CD4-positive, alpha-beta T cell treated with Interferon alpha-2 for 1 hour (primary cell): ENCODE measurements around the gene PTPRN2.
"Not testable (repeated sequence)": the region's sequence is repeated elsewhere in the genome, so short reads cannot be mapped to it uniquely, and the experiment has no call there.

Experiments
- DNase-seq, 2 donors: peaks; one replicate each; pipeline ENCODE4 v3.0.0-alpha.2; 2020 to 2022

Gene PTPRN2

DNA sequence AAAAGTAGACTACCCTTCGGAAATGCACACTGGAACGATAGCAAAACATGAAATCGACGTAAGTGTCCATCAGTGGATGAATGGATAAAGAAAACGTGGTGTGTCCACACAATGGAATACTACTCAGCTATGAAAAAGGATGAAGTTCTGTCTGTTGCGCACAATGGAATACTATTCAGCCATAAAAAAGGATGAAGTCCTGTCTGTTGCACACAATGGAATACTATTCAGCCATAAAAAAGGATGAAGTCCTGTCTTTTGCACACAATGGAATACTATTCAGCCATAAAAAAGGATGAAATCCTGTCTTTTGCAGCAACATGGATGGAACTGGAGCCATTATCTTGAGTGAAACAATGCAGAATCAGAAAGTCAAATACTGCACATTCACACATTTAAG, 591.8 kb downstream of the PTPRN2 start:
- no peak for DNase-seq

DNA sequence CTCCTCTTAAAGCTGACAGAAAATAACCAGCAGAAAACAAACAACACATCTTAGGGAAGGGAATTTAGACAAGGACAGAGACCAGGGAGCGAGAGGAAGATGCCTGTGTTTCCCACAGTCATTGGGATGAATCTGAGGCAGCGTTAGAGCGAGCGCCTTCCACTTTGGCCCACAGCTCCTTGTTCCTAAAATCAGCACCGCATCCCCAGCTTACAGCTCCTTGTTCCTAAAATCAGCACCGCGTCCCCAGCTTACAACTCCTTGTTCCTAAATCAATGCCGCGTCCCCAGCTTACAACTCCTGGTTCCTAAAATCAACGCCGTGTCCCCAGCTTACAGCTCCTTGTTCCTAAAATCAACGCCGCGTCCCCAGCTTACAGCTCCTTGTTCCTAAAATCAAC, 593.3 kb downstream of the PTPRN2 start:
- DNase-seq = no peak

DNA sequence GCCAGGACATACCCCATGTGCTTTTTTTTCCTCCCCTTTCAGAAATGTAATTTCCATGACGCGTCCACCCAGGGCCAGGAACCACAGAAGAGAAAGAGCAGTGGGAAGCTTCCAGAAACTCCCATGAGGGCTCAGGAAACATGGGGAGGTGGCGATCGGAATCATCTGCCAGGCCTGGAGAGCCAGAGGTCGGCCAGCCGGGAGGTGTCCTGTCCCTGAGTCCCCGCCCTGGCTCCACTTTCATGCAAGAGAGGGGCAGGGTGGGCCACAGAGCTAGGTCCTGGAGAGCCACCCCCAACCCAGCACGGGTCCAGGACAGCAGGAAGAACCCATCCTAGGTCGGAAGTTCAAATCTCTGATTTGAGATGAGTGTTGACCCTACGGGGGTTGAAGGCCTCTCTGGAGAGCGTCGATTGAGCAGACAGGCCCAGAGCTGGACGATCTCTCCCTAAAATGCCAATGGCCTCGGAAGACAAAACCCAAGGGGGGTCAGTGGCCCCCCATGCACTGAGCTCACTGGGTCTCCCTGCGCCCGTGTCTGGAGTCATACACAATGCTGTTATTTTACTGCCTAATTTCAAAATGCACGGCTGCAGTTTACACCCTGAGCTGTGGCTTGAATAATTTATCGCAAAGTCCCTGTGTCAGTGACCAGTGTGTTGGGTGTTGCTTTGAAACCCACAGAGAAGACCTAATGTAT, 594.1 kb downstream of the PTPRN2 start:
- DNase-seq = no peak

DNA sequence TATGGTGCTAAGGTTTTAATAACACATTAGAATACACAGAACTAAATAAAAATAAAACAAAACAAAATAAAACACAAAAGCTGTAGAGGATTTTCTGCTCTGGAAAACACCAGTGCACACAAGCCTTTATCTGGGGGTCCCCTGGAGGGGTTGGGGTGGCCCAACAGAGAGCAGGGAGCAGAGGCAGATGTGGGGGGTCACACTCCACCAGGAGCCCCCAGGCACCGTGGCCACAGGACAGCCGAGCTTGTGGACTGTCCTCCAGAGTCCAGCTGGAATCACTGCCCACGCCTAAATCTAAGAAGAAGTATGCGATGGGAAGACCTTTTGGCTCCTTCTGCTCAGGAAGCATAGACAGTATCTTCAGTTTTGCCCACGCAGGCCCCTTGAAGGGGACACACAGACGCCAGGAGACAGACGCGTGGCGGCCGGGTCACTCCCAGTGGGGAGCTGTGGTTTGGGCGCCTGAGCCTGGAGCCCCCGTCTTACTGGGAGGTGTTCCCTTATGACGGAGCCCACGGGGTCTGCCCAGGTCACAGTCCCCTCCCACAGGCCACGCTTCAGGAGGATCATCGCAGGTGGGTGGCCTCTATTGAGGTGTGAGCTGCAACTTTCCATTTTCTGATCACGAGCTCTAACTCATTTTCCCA, 595.0 kb downstream of the PTPRN2 start:
- DNase-seq = no peak

DNA sequence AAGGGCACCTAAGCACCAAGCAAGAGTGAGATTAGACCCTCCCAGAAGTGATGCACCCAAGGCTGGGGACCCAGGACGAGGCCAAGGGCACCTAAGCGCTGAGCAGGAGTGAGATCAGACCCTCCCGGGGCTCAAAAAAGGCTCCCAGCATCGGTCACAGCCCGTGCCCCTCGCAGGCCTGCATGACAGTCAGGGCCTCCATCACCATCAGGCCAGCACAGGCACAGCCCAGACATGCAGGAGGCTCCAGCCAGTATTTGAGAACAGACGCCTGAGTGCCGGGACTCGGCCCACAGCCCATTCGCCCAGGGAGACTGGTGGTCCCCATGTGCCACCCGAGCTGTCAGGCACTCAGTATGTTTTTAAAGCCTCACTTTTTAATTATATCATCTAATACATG, 595.9 kb downstream of the PTPRN2 start:
- DNase-seq = no peak

DNA sequence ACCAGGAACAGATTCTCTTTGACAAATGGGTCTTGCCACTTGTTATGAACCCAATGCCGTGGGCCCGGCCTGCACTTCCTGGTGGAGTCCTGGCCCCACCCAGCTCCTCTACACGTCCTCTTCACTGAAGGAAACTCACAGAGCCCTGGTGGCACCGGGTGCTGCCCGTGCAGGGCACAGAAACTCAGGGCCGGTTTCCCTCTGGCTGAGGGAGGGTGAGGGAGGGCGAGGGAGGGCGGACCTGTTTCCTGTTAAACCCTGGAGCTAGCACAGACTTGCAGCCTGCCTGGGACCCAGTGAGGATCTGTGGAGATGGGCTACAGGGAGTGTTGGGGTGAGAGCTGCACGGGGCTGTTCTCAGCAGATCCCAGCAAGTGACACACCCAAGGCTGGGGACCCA, 596.3 kb downstream of the PTPRN2 start:
- DNase-seq = no peak

DNA sequence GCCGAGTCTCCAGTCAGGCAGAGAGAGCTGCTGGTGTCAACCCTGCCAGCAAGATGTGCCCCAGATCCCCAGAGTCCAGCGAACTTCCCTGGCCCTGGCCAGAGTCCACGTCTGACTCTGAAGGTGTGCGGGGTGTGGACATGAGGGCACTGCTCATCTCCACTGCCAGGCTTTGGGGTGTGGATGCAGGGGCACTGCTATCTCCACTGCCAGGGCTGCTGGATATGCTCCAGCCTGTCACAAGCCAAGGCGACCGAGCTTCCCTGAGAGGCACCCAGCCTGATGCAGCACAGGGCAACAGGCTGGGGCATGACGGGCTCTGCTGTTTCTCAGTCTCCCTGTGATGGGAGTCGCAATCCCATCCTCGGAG, 596.8 kb downstream of the PTPRN2 start:
- DNase-seq = no peak

DNA sequence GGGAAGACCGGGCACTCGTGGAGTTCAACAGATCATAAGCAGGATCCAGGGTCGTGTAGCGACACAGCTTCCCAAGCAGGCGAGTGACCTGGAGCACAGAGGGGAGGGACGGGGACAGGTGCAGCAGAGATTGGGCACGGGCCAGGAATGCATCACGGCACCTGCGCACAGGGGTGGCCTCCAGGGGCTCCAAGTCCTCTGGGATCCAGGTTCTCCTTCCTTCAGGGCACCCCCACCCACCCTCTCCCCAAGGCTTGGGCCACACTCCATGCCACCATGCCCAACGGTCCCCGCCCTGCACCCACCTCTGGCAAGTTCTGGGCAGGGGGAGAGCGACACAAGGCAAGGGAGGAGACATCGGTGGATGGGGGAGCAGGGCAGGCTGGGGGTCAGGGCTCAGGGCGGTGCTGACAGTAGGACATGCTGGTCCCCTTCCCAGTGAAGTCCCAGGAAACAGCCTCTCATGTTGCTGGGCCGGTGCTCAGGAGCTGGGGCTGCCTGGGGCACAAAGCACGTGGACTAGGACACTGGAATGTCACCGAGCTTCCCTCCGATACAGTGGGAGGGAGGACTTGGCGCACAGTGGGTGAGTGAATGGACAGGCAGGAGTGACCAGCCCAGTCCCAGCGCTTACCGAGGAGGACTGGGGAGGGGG, 597.3 kb downstream of the PTPRN2 start:
- DNase-seq = no peak

DNA sequence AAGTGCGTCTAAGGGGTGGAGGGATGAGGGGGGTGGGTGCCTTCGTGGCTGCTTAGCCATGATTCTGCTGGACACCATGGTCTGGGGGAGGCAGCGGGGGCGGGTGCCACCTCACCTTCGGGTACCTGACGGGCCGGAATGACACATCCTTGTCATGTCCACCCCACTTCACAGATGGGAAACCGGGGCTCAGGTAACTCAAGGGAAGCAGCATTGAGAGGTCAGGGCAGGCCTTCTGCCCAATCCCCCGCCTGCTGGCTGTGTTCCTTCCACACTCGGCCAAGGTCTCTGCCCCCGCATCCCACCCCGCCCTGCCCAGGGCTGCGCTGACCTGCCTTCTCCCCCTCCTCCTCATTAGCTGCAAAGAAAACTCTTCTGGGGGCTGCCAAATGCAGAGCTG, 598.0 kb downstream of the PTPRN2 start:
- no peak for DNase-seq

DNA sequence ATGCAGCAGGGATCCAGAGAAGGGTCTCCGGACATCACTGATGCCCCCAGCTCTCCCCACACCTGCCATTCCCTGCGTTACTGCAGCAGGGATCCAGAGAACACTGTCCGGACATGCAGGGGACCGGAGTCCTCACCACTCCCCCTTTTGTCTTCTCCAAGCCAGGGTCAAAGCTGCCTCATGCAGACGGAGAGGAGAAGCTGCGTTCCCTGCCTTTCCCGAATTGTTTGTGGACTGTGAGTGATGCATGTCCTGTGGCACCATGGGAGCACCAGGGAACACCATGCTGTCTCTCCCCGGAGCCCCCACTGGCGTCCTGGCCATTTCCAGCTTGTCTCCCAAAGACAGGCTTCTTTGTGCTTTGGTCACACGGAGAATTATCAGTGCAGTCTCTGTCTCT, 599.7 kb downstream of the PTPRN2 start:
- DNase-seq = no peak

DNA sequence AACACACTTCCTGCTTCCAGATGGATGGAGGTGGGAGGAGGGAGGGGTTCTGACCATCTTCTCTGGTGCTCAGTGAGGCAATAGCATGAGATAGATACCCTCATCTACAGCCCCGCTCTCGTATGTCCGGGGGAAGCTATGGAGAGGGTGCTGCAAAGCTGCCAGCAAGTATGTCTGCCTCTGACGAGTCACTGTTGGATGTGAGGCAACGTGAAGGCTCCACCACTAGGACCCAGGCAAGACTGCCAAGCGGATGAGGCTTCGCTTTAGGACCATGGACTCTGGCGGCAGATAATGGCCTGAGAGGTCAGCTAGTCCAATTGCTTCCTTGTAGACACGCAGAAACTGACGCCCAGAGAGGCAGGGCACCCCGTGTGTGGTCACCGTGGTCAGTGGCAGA, 601.6 kb downstream of the PTPRN2 start:
- no peak for DNase-seq

DNA sequence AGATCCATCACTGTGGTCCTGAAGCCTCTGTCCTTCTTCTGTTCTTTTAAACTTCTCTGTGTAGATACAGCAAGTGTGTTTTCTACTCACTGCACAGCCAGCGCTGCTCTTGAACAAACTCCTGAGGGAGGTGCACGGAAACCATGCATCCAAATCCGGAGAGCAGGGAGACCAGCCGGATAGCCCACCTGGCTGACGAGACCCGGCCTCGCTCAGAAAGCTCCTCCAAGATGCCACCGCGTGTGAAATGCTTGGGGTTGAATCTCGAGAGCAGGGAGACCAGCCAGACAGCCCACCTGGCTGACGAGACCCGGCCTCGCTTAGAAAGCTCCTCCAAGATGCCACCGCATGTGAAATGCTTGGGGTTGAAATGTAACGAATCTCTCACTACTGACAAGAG, 602.0 kb downstream of the PTPRN2 start:
- DNase-seq = no peak

DNA sequence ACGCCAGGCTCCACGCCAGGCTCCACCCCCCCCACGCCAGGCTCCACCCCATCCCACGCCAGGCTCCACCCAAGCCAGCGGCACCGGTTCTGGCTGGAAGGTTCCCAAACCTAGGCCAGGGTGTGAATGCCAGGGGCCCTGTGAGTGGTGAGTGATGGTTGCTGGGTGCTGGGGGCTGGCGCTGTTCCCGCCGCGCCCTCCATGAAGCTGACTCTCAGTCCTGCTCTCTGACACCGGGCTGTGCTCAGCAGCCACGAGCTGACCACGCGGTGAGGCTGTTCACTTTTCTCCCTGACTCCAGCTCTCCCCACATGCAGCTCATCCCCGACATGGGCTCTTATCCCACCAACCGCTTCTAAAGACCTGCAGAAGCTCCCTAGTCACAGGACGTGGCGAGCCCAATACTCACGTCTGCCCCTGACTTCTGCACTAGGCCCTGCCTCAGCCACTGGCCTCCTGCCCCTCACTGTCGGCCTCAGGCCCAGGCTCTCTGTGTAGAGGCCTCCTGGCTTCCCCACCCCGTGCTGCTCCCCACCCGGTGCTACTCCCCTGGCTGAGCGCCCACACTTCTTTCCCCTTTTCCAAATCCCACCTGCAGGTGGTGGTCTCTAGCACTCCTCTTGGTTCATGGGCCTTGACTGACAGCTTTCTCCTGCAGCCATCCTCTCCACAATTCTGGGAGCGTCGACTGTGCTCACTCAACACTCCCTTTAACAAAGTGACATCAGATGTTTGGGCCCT, 603.0 kb downstream of the PTPRN2 start:
- no peak for DNase-seq

DNA sequence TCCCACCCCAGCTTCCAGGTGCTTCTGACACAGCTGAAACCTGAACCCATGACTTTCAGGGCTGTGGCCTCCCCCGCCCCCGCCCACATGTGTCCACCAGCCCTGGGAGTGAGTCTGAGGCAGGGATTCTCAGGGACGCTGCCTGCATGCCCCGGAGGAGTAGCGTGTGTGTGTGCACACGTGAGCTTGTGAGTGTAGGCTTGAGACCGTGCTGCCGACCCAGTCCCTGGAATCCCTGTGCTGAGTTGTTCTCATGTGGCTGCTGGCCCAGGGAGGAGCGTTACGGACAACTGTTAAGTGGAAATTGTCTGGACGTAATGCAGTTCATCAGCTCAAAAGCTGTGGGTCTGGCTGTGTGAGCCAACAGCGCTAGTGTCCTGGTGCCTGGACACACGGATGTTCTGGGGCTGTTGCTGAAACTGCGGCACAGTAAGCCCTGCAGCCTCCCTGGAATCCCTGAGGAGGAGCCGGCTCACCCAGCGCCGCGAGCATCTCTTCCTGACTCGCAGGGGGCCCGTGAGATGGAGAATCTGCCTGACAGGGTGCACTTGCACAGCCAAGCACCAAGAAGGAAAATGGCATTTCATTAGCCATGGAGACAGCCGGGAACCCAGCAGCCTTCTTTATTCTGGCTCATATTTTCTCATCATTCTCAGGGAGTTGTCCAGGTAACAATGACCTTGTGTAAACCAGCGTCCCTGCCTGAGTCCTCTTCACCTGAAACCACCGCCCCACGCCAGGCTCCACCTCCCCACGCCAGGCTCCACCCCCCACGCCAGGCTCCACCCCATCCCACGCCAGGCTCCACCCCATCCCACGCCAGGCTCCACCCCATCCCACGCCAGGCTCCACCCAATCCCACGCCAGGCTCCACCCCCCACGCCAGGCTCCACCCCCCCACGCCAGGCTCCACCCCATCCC, 603.9 kb downstream of the PTPRN2 start:
- DNase-seq = no peak

DNA sequence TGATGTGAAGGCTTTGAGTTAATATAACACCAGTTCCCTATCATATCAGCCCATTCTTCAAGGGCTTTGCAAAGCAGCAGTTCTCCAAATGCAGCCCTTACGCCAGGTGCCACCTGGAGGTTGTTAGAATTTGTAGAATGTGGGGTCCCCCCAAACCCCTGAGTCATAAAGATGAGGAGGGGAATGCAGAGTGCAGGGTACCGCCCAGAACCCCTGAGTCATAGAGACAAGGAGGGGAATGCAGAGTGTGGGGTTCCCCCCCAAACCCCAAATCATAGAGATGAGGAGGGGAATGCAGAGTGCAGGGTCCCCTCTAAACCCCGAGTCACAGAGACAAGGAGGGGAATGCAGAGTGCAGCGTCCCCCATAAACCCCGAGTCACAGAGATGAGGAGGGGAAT, 605.8 kb downstream of the PTPRN2 start:
- DNase-seq = no peak

DNA sequence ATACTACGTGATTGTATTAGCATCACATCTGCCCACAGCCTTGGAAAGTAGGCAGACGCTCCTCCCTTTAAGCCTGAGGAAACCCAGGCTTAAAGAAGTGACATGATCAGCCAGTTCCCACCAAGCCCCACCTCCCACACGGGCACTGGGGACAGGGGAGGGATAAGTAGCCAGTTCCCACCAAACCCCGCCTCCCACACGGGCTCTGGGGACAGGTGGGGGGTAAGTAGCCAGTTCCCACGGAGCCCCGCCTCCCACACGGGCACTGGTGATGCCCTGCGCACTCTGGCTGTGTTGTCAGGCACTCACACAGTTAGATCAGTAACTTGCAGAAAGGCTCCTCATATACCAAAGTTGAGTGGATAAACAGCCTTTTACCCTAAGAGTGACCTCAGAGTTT, 606.8 kb downstream of the PTPRN2 start:
- DNase-seq = no peak

DNA sequence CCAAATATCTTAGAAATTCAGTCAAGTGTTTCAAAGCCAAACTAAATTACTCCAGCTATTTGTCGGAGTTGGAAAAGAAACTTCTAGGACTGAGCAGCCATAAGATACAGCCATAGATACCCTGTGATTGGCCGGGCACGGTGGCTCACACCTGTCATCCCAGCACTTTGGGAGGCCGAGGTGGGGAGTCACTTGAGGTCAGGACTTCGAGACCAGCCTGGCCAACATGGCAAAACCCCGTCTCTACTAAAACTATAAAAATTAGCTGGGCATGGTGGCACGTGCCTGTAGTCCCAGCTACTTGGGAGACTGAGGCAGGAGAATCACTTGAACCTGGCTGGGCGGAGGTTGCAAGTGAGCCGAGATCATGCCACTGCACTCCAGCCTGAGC, 607.3 kb downstream of the PTPRN2 start:
- not testable (repeated sequence) for DNase-seq

DNA sequence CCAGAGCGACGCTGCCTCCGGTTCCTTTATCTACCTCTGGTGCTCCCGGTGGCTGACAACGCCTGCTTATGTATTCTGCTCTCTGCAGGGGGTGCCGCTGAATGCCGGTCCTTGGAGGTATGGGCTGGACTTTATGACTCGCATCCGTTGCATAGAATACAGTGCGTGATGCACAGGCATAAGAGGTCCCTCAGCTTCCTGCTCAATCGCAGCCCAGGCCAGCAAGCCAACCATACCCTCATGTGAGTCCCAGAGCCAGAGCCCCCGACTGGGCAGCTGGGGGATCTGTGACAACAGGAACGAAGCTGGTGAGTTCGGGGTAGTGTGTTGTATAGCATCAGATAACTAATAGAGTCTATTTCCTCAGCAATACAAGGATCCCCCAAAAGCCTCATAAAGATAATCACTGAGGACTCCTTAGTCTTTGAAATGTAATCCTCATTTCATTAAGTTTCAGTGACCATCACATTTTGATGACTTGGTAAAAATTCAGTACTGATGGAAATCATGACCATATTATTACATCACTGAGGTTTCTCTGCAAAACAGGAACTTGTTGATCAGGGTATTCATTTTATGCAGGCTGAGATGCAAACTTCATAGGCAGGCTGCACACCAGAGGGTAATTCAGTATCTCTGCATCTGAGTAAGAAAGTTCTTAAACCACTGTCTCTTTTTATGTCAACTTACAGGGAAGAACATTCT, 607.8 kb downstream of the PTPRN2 start:
- no peak for DNase-seq

DNA sequence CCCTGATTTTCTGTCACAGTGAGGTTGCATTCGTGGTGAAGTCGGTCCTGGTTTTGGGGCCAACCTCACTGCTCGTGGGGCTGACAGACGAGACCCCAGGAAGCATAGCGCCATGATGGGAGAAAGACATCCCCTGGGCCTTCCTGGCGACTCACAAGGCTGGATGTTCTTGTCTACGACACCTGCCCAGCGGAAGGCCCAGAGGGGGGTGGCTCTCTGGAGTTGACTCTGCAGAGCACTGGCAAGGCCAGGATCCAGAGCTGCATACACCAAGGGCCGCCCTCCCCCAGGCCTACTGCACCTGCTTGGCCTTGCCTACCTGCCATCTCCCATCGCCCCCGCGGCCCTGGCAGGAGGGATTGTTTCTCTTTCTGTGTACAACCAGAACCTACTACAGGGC, 608.9 kb downstream of the PTPRN2 start:
- DNase-seq = no peak

DNA sequence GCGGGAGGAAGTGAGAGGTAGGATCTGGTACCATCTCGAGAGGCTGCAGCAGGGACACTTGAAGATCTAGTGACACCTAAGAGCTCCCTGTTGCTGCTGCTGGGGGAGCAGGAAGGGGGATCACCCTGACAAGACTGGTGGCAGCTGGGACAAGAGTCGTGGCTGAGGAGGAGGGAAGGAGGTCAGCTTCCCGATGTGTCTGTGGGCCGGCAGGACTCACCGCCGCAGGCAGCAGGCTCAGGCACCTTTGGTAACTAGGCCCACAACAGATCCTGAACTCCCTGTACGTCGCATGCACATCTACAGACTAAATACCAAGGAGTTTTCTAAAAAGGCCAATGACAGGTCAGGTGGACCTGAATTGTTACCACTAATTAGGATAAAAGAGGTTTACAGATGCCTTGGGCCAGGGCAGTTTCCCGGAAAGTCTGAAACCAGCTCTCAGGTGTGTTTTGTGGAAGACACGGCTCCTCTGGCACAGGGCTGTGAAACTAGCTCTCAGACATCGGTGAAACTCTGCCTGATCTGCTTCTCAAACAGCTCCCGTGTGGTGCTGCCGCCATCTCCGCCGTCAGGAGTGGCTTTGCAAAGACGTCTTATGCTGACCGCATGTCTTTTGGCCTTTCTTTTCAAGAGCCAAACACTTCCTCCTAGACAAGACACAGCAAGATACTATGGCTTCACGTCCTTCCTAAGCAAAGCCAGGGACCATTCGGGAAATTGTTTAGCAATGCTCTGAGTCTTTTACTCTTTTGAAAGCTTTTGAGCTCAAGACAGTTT, 609.7 kb downstream of the PTPRN2 start:
- no peak for DNase-seq

DNA sequence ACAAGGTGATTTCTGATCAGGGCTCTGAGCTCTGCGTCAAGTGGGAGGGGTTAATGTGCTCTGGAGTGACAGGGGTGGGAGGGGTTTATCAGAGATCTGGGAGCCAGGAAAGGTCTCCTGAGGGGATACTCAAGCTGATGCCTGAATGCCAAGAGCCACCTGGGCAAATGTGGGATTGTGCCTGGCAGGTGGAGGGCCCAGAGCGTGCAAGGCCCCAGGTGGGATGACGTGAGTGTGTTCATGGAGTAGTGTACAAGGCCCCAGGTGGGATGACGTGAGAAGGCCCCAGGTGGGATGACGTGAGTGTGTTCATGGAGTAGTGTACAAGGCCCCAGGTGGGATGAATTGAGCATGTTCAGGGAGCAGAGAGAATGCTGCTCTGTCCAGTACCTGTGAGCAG, 610.3 kb downstream of the PTPRN2 start:
- DNase-seq = no peak
